ENCODE results near the gene ZDHHC14.

Gene ZDHHC14

GRCh38 chr6:157647261-157647915 lies 266.4 kb downstream of the ZDHHC14 start:
- no peak overlapping the region for H3K4me3 ChIP-seq (ENCODE audit: low read depth, low read length)
- in situ Hi-C loops (cut with HindIII; ENCODE audit: low sequenced_read_pairs) = no loop called here
- DNase-seq (ENCODE audit: low read depth, low spot score) = no peak
- no peak for TF ChIP-seq CTCF (IDR thresholded peaks at IDR 0.05; ENCODE audit: low read depth, low read length)

GRCh38 chr6:157648561-157648960 lies 267.6 kb downstream of the ZDHHC14 start:
- DNase-seq (ENCODE audit: low read depth, low spot score) = peak; percentile 24
- TF ChIP-seq CTCF (IDR thresholded peaks at IDR 0.05; ENCODE audit: low read depth, low read length) = no peak
- in situ Hi-C loops (cut with HindIII; ENCODE audit: low sequenced_read_pairs) = no loop called here

GRCh38 chr6:157649311-157650260 lies 268.6 kb downstream of the ZDHHC14 start:
- no peak overlapping the region for H3K4me3 ChIP-seq (ENCODE audit: low read depth, low read length)
- no peak for TF ChIP-seq CTCF (IDR thresholded peaks at IDR 0.05; ENCODE audit: low read depth, low read length)
- in situ Hi-C loops (cut with HindIII; ENCODE audit: low sequenced_read_pairs) = no loop called here
- no peak for DNase-seq (ENCODE audit: low read depth, low spot score)

More at GRCh38 chr6:157648561-157648960, 267.6 kb downstream of the ZDHHC14 start:
- H3K4me3 ChIP-seq (ENCODE audit: low read depth, low read length) = no peak overlapping the region

DNA sequence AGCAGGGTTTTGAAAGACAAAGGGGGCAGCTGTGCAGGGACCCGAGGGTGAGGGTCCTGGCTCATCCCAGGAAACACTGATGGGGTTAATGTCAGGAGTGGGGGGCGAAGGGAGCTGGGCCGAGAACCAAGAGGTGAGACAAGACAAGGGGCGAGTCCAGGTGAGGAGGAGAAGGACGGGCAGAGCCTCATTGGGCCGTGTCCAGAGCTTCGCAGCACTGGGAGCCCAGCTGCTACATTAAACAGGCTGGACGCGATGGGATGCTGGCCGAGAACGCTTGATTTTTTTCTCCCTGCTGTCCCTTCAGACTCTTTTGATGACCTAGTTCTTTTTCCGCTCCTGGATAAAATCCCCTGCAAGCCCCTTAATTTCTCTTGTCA lies 269.3 kb downstream of the ZDHHC14 start:
- TF ChIP-seq CTCF (IDR thresholded peaks at IDR 0.05; ENCODE audit: low read depth, low read length) = no peak
- H3K4me3 ChIP-seq (ENCODE audit: low read depth, low read length) = no peak overlapping the region
- in situ Hi-C loops (cut with HindIII; ENCODE audit: low sequenced_read_pairs) = no loop called here
- no peak for DNase-seq (ENCODE audit: low read depth, low spot score)

GRCh38 chr6:157650801-157651200 lies 269.8 kb downstream of the ZDHHC14 start:
- no peak overlapping the region for H3K4me3 ChIP-seq (ENCODE audit: low read depth, low read length)
- no peak for TF ChIP-seq CTCF (IDR thresholded peaks at IDR 0.05; ENCODE audit: low read depth, low read length)
- in situ Hi-C loops (cut with HindIII; ENCODE audit: low sequenced_read_pairs) = no loop called here
- no peak for DNase-seq (ENCODE audit: low read depth, low spot score)

DNA sequence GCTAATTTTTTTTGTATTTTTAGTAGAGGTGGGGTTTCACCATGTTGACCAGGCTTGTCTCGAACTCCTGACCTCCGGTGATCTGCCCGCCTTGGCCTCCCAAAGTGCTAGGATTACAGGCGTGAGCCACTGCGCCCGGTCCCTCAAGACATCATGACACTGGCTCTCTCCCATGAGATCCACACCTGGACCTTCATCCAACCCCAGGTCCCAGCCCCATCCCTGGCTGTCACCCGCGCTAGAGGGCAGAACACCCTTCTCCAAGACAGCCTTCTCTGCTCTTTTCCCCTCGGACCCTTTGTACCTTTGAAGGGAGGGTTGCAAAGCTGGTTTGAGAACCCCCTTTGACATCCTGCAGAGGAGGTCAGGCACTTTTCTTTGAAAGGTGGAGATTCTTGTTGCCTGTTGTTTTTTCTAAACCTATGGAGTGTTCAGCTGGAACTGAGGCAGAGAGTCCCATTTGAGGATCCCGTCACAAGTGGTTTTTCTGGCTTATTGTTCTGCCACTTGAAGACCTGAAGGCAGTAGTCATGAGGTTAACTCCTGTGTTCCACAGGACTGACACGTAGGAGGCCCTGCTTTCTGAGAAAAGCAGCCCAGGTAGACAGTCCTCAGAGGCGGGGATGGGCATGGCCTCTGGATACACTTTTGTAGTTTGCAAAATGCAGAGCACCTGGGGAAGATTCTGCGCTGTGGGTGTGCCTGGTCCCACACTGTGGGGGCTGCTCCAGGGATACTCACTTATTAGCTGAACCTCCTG lies 270.9 kb downstream of the ZDHHC14 start:
- H3K4me3 ChIP-seq (ENCODE audit: low read depth, low read length) = no peak overlapping the region
- no peak for DNase-seq (ENCODE audit: low read depth, low spot score)
- in situ Hi-C loops (cut with HindIII; ENCODE audit: low sequenced_read_pairs) = no loop called here
- TF ChIP-seq CTCF (IDR thresholded peaks at IDR 0.05; ENCODE audit: low read depth, low read length) = no peak

Measured in astrocyte of the spinal cord (primary cell).